Lower lobe of right lung (tissue), 2 donors: ENCODE data around the gene DAPK3. TPM values are rescaled to one million over a fixed set of nuclear protein-coding genes. Genes with fewer than 3 reads are reported as not detected.
A peak's percentile ranks its signal among the peaks of the same experiment; 100 is the strongest.
"Not testable (repeated sequence)": the region's sequence is repeated elsewhere in the genome, so short reads cannot be mapped to it uniquely, and the experiment has no call there.

Experiments
- ATAC-seq, 2 donors: fragments of 200-7000 bp; cut with Tn5 transposase; one replicate each; pipeline ENCODE4 v1.9.1; 2020 to 2022; ENCODE audit warnings: mild to moderate bottlenecking in 2 of 2, moderate library complexity in 2 of 2
- DNase-seq: peaks from one replicate; pipeline ENCODE4 v3.0.0-alpha.2; 2020
- H3K27ac ChIP-seq: fragments of 200-600 bp; one replicate; pipeline ENCODE4 v1.8.0; 2022
- H3K27me3 ChIP-seq: fragments of 200-600 bp; one replicate; pipeline ENCODE4 v1.8.0; 2022; ENCODE audit warnings: low read depth
- H3K36me3 ChIP-seq: fragments of 200-600 bp; one replicate; pipeline ENCODE4 v1.8.0; 2022; ENCODE audit warnings: mild to moderate bottlenecking
- H3K4me1 ChIP-seq: fragments of 200-600 bp; one replicate; pipeline ENCODE4 v1.8.0; 2022
- H3K4me3 ChIP-seq: fragments of 200-600 bp; one replicate; pipeline ENCODE4 v1.8.0; 2022; ENCODE audit warnings: mild to moderate bottlenecking
- H3K9me3 ChIP-seq: fragments of 200-600 bp; one replicate; pipeline ENCODE4 v1.8.0; 2022
- CTCF ChIP-seq: fragments of 200-600 bp; IDR thresholded peaks from one replicate; pipeline ENCODE4 v1.8.0; 2022; ENCODE audit warnings: antibody characterized with exemption, mild to moderate bottlenecking
- intact Hi-C: fragments of 100-400 bp; cut with DNase I; formaldehyde crosslinking; loops from one replicate; pipeline ENCODE4 v1.11.0; 2022
- total RNA-seq: library from RNA; stranded (reverse); fragmentation: NEBNext Ultra II Directional; extraction: Animal tissue kit (Norgen Biotek cat#: 25700); gene quantifications from one replicate; pipeline ENCODE4 v1.2.1, GENCODE V29; 2021
- donor health status: DM: no; HTN: yes; CAD: no; lungs with severe emphysema.

Gene DAPK3
- total RNA-seq, 1 donor from 2014 or later = 50.5 TPM

DNA sequence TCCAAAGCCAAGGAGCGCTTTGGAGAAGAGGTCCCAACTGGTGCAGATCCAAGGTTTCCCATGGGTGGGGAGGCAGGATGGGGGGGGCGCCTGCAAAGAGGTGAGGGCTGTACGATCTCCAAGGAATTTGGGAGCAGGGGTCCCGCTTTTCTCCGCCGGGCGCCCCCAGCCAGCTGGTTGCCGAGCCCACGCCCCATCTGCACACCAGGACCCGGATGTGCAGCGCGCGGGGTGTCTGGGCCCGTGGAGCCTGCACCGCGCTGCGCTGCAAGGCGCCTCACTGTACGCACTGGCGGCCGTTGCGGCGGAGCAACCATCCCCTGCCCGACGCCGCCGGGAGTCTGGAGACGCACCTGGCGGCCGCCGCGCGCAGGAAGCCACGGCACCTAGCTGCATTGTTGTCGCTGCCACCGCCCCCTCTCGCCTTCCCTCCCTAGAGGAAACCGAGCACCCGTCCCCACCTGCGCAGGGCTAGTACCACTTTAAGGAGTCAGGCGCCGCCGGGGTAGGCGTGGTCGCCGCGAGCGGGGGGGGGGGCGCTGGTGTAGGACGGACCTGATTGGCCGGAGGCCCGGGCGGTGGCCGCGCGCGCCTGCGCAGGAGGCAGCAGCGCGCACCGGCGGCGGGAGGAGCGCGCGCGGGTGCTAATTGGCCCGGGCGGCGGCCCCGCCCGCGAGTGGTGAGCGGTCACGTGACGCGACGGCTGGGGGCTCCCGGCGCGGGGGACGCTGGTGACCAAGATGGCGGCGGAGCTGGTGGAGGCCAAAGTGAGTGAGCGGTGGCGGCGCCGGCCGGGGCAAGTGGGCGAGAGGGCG is 36.3 kb upstream of the DAPK3 start, which contains the start of gene PIAS4:
TSS of gene PIAS4 (plus strand) at position 716 of the 815 bp plus-strand sequence. CDS start at position 741, 25 bp downstream.
- Histone ChIP-seq H3K27ac (peak within 1 kb of the TSS; percentile 87), H3K27me3 (no peaks in the 10 kb centered on the region), H3K9me3 (no peaks in the 10 kb centered on the region), H3K4me3 (peak within 1 kb of the TSS; percentile 95), H3K4me1 (peaks cover 41% of the 10 kb centered on the region), H3K36me3 (peaks cover 10% of the 10 kb centered on the region)
- TF ChIP-seq CTCF = no peak
- DNase-seq (peak; percentile 96), ATAC-seq (peak; percentile 97 to 98)
- intact Hi-C loops = no loop called here

- H3K4me3 ChIP-seq, H3K27me3 ChIP-seq, H3K9me3 ChIP-seq, H3K27ac ChIP-seq, H3K36me3 ChIP-seq, intact Hi-C loops, DNase-seq, ATAC-seq: not testable (repeated sequence)
- peaks cover 31% of the 10 kb centered on the region for H3K4me1 ChIP-seq
These were observed 34.5 kb upstream of the DAPK3 start for GRCh38 chr19:4005436-4005835.

GRCh38 chr19:4000798-4001197 is 29.9 kb upstream of the DAPK3 start:
- not testable (repeated sequence) for ATAC-seq, DNase-seq

GRCh38 chr19:3998667-3999412 is 27.9 kb upstream of the DAPK3 start:
- ATAC-seq, intact Hi-C loops, H3K4me1 ChIP-seq, H3K27ac ChIP-seq, DNase-seq, H3K27me3 ChIP-seq, H3K36me3 ChIP-seq, H3K9me3 ChIP-seq, H3K4me3 ChIP-seq: not testable (repeated sequence)

More at GRCh38 chr19:4000798-4001197, 29.9 kb upstream of the DAPK3 start:
- intact Hi-C loops, H3K9me3 ChIP-seq, H3K27me3 ChIP-seq, H3K36me3 ChIP-seq, H3K27ac ChIP-seq, H3K4me1 ChIP-seq, H3K4me3 ChIP-seq: not testable (repeated sequence)

DNA sequence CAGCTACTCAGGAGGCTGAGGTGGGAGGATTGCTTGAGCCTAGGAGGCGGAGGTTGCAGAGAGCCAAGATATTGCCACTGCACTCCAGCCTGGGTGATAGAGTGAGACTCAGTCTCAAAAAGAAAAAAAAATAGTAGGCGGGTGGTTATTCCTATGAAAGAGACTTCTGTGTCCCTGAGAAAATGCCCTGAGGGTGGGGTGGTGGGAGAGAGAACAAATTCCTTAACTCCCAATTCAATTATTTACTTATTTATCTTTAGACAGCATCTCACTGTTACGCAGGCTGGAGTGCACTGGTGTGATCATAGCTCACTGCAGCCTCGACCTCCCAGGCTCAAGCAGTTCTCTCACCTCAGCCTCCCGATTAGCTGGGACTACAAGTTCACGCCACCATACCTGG is 24.7 kb upstream of the DAPK3 start:
- no peaks in the 10 kb centered on the region for H3K27me3 ChIP-seq
- no peak for TF ChIP-seq CTCF
- intact Hi-C loops = no loop called here

DNA sequence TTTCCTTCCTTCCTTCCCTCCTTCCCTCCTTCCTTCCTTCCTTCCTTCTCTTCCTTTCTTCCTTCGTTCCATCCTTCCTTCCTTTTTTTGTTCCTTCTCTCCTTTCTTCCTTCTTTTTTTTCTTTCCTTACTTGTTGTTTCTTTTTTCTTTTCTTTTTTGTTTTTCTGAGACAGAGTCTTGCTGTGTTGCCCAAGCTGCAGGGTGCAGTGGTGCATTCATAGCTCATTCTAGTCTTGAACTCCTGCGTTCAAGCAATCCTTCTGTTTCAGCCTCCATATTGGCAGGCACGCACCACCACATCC is 19.9 kb upstream of the DAPK3 start:
- intact Hi-C loops = no loop called here
- ATAC-seq (no peak), DNase-seq (no peak)
- no peak overlapping the region for H3K27ac ChIP-seq
- H3K4me1 ChIP-seq = peaks cover 25% of the 10 kb centered on the region
- TF ChIP-seq CTCF = no peak
- H3K4me3 ChIP-seq = no peak overlapping the region
- H3K27me3 ChIP-seq = no peaks in the 10 kb centered on the region
- H3K9me3 ChIP-seq = no peaks in the 10 kb centered on the region
- no peaks in the 10 kb centered on the region for H3K36me3 ChIP-seq

More for the DNA sequence above, 24.7 kb upstream of the DAPK3 start:
- no peak for ATAC-seq
- no peak for DNase-seq
- no peak overlapping the region for H3K27ac ChIP-seq
- no peaks in the 10 kb centered on the region for H3K36me3 ChIP-seq
- no peaks in the 10 kb centered on the region for H3K4me1 ChIP-seq
- H3K4me3 ChIP-seq = no peak overlapping the region
- H3K9me3 ChIP-seq = no peaks in the 10 kb centered on the region
